HEK293 (cell line): ENCODE results near the gene DNASE2.

ENCODE experiments used
- KLF8 ChIP-seq: fragments of 450-650 bp; formaldehyde crosslinking; IDR thresholded peaks from 2 replicates; pipeline ENCODE4 v1.5.1; 2016; ENCODE audit warnings: missing biosample characterization, missing genetic modification characterization
- ZBTB10 ChIP-seq: fragments of 450-650 bp; formaldehyde crosslinking; IDR thresholded peaks from 2 replicates; pipeline ENCODE4 v1.5.1; 2016; ENCODE audit warnings: missing biosample characterization, missing genetic modification characterization
- ZFP41 ChIP-seq: fragments of 450-650 bp; formaldehyde crosslinking; IDR thresholded peaks from 2 replicates; pipeline ENCODE4 v1.5.1; 2016; ENCODE audit warnings: missing biosample characterization, missing genetic modification characterization, borderline replicate concordance
- ZNF2 ChIP-seq: fragments of 450-650 bp; formaldehyde crosslinking; IDR thresholded peaks from 2 replicates; pipeline ENCODE4 v1.5.1; 2016; ENCODE audit warnings: missing biosample characterization, missing genetic modification characterization
- ZNF274 ChIP-seq, 2 experiments: fragments of 200-500 bp in 1 of 2; fragments of 450-650 bp in 1 of 2; sonication (Bioruptor generic) in 1 of 2; formaldehyde crosslinking in 1 of 2; IDR thresholded peaks; 2 replicates each; pipeline versions ENCODE4 v1.5.1 to v1.6.1; 2014 to 2016; ENCODE audit warnings: borderline replicate concordance in 1 of 2, inconsistent platforms in 1 of 2, low read length in 1 of 2, missing biosample characterization in 1 of 2, missing genetic modification characterization in 1 of 2
- ZNF521 ChIP-seq: fragments of 450-650 bp; formaldehyde crosslinking; IDR thresholded peaks from 2 replicates; pipeline ENCODE4 v1.5.1; 2017; ENCODE audit warnings: missing biosample characterization, mild to moderate bottlenecking, missing genetic modification characterization
- ZNF830 ChIP-seq: fragments of 450-650 bp; IDR thresholded peaks from 2 replicates; pipeline ENCODE4 v1.5.0; 2018; ENCODE audit warnings: missing biosample characterization, missing genetic modification characterization, low read depth, mild to moderate bottlenecking, moderate library complexity
- TF ChIP-seq, protein P1 (sequence below): fragments of 450-650 bp; formaldehyde crosslinking; IDR thresholded peaks from 2 replicates; pipeline ENCODE4 v1.5.1; 2016; ENCODE audit warnings: missing biosample characterization, missing genetic modification characterization

DNA sequence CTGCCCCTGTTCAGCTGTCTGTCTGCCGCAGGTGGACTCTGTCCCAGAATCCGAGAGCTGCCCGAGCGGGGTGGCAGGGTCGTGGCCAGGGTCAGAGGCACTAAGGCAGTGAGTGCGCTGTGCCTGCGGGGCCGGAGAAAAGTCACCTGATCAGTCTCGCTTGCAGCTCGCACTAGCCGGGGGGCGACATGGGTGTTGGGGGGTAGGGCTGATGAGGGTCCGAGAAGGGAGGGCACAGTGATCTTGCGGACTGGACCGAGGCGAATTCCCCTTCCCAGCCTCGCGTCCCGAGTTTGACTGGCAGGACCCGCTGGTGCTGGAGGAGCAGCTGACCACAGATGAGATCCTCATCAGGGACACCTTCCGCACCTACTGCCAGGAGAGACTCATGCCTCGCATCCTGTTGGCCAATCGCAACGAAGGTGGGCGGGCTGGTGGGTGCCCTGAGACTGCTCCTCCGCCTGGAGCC lies 10.3 kb upstream of the DNASE2 start:
- no peak for TF ChIP-seq KLF8 (tag by site-specific recombination)
- TF ChIP-seq, protein P1, sequence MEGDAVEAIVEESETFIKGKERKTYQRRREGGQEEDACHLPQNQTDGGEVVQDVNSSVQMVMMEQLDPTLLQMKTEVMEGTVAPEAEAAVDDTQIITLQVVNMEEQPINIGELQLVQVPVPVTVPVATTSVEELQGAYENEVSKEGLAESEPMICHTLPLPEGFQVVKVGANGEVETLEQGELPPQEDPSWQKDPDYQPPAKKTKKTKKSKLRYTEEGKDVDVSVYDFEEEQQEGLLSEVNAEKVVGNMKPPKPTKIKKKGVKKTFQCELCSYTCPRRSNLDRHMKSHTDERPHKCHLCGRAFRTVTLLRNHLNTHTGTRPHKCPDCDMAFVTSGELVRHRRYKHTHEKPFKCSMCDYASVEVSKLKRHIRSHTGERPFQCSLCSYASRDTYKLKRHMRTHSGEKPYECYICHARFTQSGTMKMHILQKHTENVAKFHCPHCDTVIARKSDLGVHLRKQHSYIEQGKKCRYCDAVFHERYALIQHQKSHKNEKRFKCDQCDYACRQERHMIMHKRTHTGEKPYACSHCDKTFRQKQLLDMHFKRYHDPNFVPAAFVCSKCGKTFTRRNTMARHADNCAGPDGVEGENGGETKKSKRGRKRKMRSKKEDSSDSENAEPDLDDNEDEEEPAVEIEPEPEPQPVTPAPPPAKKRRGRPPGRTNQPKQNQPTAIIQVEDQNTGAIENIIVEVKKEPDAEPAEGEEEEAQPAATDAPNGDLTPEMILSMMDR, result no peak
- no peak for TF ChIP-seq ZBTB10 (tag by site-specific recombination)
- TF ChIP-seq ZFP41, result no peak
- no peak for TF ChIP-seq ZNF830 (tag by site-specific recombination)
- TF ChIP-seq ZNF2 (tag by site-specific recombination), result no peak
- TF ChIP-seq ZNF274 (IDR thresholded peaks at IDR 0.05; ENCODE audit: low read length), result no peak
- TF ChIP-seq ZNF274 (tag by site-specific recombination; IDR thresholded peaks at IDR 0.05; ENCODE audit: borderline replicate concordance), result no peak
- no peak for TF ChIP-seq ZNF521 (tag by site-specific recombination)
